ENCODE results near the gene FBLN1.

FBLN1 gene

GRCh38 chr22:45469281-45470073, 33.2 kb upstream of the FBLN1 start:
- no peak for TF ChIP-seq CTCF (IDR thresholded peaks at IDR 0.05; ENCODE audit: low read depth, low read length)
- no peak for DNase-seq (ENCODE audit: extremely low read depth, low read depth)

GRCh38 chr22:45470871-45471270, 31.8 kb upstream of the FBLN1 start:
- TF ChIP-seq CTCF (IDR thresholded peaks at IDR 0.05; ENCODE audit: low read depth, low read length): no peak
- DNase-seq (ENCODE audit: extremely low read depth, low read depth): no peak

- TF ChIP-seq CTCF (IDR thresholded peaks at IDR 0.05; ENCODE audit: low read depth, low read length): no peak
- DNase-seq (ENCODE audit: extremely low read depth, low read depth): no peak
These were observed 30.3 kb upstream of the FBLN1 start for GRCh38 chr22:45472426-45472825.

GRCh38 chr22:45473626-45474237, 29.0 kb upstream of the FBLN1 start:
- no peak for TF ChIP-seq CTCF (IDR thresholded peaks at IDR 0.05; ENCODE audit: low read depth, low read length)
- DNase-seq (ENCODE audit: extremely low read depth, low read depth): no peak

GRCh38 chr22:45475063-45475747, 27.5 kb upstream of the FBLN1 start:
- no peak for DNase-seq (ENCODE audit: extremely low read depth, low read depth)
- no peak for TF ChIP-seq CTCF (IDR thresholded peaks at IDR 0.05; ENCODE audit: low read depth, low read length)

- no peak for TF ChIP-seq CTCF (IDR thresholded peaks at IDR 0.05; ENCODE audit: low read depth, low read length)
- DNase-seq (ENCODE audit: extremely low read depth, low read depth): no peak
These were observed 26.7 kb upstream of the FBLN1 start for GRCh38 chr22:45475851-45476514.
